ENCODE data around the gene ANKFY1.

Gene ANKFY1

DNA sequence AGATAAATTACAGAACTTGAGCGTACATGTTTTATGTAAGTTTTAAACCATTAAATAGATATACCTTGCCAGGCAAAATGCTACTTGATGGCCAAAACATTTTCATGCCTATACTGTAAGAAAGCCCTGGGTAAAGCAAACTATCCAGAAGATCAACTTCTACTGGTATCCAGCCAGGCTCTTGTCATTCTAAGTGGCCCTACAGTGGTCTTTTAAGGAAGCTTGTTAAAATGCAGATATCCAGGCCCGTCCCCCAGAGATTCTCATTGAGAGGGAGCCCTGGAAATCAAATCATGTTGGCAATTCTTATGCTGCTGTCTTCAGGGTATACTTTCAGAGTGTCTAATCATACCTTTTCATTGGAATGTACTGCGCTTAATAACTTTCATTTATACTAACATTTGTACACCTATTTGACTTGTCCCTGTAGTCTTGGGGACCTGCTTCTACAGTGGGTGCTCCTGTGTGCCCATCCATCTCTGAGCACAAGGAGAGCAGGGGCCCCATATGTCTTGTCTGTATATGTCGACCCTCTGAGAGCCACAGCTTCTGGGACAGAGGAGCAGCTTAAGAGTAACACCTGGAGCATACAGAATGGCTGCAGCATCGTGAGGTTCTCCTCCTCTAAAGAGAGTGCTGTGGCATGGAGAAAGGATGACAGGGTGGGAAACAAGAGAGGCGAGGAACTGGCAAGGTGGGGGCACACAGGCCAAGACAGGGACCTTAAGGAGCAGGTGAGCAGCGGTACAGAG is 43.6 kb upstream of the ANKFY1 start (continued):
- no peak for TF ChIP-seq CSDC2 (CRISPR knock-in tag; IDR thresholded peaks at IDR 0.05)
- TF ChIP-seq, protein P1, sequence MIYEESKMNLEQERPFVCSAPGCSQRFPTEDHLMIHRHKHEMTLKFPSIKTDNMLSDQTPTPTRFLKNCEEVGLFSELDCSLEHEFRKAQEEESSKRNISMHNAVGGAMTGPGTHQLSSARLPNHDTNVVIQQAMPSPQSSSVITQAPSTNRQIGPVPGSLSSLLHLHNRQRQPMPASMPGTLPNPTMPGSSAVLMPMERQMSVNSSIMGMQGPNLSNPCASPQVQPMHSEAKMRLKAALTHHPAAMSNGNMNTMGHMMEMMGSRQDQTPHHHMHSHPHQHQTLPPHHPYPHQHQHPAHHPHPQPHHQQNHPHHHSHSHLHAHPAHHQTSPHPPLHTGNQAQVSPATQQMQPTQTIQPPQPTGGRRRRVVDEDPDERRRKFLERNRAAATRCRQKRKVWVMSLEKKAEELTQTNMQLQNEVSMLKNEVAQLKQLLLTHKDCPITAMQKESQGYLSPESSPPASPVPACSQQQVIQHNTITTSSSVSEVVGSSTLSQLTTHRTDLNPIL (CRISPR knock-in tag; IDR thresholded peaks at IDR 0.05; ENCODE audit: low read depth), result no peak

GRCh38 chr17:4305224-4305623 is 41.4 kb upstream of the ANKFY1 start:
- no peak for TF ChIP-seq BACH2 (CRISPR knock-in tag; IDR thresholded peaks at IDR 0.05; ENCODE audit: borderline replicate concordance)
- TF ChIP-seq TOX (CRISPR knock-in tag; IDR thresholded peaks at IDR 0.05; ENCODE audit: borderline replicate concordance), result no peak
- TF ChIP-seq, protein P1 (CRISPR knock-in tag; IDR thresholded peaks at IDR 0.05; ENCODE audit: low read depth), result no peak
- no peak for TF ChIP-seq ZNF8 (CRISPR knock-in tag; IDR thresholded peaks at IDR 0.05)
- no peak for TF ChIP-seq SNAI2 (CRISPR knock-in tag; IDR thresholded peaks at IDR 0.05)
- TF ChIP-seq TSHZ2 (CRISPR knock-in tag; IDR thresholded peaks at IDR 0.05), result no peak
- no peak for TF ChIP-seq GLIS3 (CRISPR knock-in tag; IDR thresholded peaks at IDR 0.05)
- no peak for TF ChIP-seq ZNF70 (CRISPR knock-in tag; IDR thresholded peaks at IDR 0.05)
- TF ChIP-seq ZC3H10 (CRISPR knock-in tag; IDR thresholded peaks at IDR 0.05), result no peak
- TF ChIP-seq ZNF565 (CRISPR knock-in tag; conservative IDR thresholded peaks at IDR 0.05; ENCODE audit: low read depth), result no peak
- TF ChIP-seq OSR1 (CRISPR knock-in tag; IDR thresholded peaks at IDR 0.05), result no peak
- peak; percentile 32; the same call in 1 of the 3 replicates for ATAC-seq

DNA sequence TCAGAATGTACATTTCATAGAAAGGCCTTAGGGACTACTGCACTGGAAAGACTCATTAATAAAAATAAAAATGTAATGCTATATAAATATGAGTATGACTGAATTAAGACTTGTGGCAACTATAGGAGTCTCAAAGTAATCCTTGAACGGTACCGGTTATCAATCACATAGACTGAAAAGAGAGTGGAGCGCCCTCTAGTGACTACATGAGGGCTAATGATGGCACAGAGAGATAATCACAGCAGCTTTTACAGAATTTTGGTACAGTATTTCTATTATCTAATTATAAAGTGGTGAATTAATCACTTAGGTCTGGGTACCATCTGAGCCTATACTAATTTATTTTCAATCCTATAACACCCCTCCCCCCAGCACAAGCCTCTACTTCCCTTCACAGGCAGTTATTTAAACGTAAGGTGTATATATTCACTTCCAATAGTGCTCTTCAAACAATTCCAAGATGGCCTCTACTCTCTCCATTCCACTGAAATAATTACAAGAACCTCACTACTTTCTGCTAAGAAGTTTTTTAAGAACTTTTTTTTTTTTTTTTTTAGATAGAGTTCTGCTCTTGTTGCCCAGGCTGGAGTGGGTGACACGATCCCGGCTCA is 40.7 kb upstream of the ANKFY1 start:
- ATAC-seq, result peak; percentile 91
- no peak for TF ChIP-seq ZNF565 (CRISPR knock-in tag; conservative IDR thresholded peaks at IDR 0.05; ENCODE audit: low read depth)
- no peak for TF ChIP-seq TSHZ2 (CRISPR knock-in tag; IDR thresholded peaks at IDR 0.05)
- TF ChIP-seq SNAI2 (CRISPR knock-in tag; IDR thresholded peaks at IDR 0.05), result no peak
- TF ChIP-seq, protein P2, sequence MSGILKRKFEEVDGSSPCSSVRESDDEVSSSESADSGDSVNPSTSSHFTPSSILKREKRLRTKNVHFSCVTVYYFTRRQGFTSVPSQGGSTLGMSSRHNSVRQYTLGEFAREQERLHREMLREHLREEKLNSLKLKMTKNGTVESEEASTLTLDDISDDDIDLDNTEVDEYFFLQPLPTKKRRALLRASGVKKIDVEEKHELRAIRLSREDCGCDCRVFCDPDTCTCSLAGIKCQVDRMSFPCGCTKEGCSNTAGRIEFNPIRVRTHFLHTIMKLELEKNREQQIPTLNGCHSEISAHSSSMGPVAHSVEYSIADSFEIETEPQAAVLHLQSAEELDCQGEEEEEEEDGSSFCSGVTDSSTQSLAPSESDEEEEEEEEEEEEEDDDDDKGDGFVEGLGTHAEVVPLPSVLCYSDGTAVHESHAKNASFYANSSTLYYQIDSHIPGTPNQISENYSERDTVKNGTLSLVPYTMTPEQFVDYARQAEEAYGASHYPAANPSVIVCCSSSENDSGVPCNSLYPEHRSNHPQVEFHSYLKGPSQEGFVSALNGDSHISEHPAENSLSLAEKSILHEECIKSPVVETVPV (CRISPR knock-in tag; IDR thresholded peaks at IDR 0.05), result no peak
- TF ChIP-seq ZNF70 (CRISPR knock-in tag; IDR thresholded peaks at IDR 0.05), result no peak
- no peak for TF ChIP-seq RARB (CRISPR knock-in tag; IDR thresholded peaks at IDR 0.05)
- no peak for TF ChIP-seq OSR1 (CRISPR knock-in tag; IDR thresholded peaks at IDR 0.05)
- TF ChIP-seq ZFP3 (CRISPR knock-in tag; IDR thresholded peaks at IDR 0.05), result no peak
- no peak for TF ChIP-seq TCF4 (CRISPR knock-in tag; IDR thresholded peaks at IDR 0.05; ENCODE audit: borderline replicate concordance)

- ATAC-seq, result no peak
- TF ChIP-seq GLIS3 (CRISPR knock-in tag; IDR thresholded peaks at IDR 0.05), result no peak
- no peak for TF ChIP-seq TOX (CRISPR knock-in tag; IDR thresholded peaks at IDR 0.05; ENCODE audit: borderline replicate concordance)
- no peak for TF ChIP-seq TSHZ2 (CRISPR knock-in tag; IDR thresholded peaks at IDR 0.05)
- TF ChIP-seq ZNF70 (CRISPR knock-in tag; IDR thresholded peaks at IDR 0.05), result no peak
- TF ChIP-seq ISL1 (CRISPR knock-in tag; IDR thresholded peaks at IDR 0.05), result no peak
Observed at GRCh38 chr17:4301066-4301465, 37.3 kb upstream of the ANKFY1 start.

Measured in SK-N-SH treated with all-trans-retinoic acid at 6 μM for 48 hours (cell line).